Measurements from ENCODE around the gene MTG2. TPM values are rescaled to one million over a fixed set of nuclear protein-coding genes. Genes with fewer than 3 reads are reported as not detected.

The MTG2 gene
- total RNA-seq, 1 donor from 2014 or later: 20.2 TPM

DNA sequence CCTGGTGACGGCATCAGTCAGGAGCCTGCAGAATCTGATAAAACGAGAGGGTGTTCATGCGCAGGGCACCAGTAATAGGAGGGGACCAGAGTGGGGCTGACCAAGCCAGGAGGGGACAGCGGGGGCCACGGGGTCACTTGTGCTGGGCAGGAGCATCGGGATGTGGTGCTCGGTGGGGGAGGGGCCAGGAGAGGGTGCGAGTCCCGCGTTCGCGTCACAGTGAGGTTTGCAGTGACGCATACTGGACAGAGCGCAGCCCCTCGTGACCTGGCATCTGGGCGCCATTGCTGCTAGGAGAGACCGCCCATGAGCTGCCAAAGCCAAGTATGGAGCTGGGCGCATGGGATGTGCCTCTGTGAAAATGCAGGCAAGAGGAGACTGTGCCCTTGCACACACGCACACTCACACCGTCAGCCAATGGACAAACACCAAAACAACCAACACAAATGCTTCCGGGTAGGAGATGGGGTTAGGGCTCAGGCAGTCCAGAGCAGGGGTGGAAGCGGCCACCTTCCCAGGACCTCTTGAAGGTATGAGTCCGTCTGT, 13.9 kb upstream of the MTG2 start:
- peaks cover 5% of the 10 kb centered on the region for H3K27me3 Mint-ChIP-seq (ENCODE audit: unreplicated experiment)
- DNase-seq (ENCODE audit: low spot score): no peak
- H3K4me1 Mint-ChIP-seq (ENCODE audit: unreplicated experiment): peaks cover 5% of the 10 kb centered on the region
- H3K9me3 Mint-ChIP-seq (ENCODE audit: unreplicated experiment): no peaks in the 10 kb centered on the region
- peaks cover 7% of the 10 kb centered on the region for H3K36me3 Mint-ChIP-seq (ENCODE audit: low read depth, unreplicated experiment)
- H3K27ac Mint-ChIP-seq (ENCODE audit: unreplicated experiment): no peak overlapping the region
- H3K4me3 Mint-ChIP-seq (ENCODE audit: unreplicated experiment): no peak overlapping the region
- TF ChIP-seq, protein P1, sequence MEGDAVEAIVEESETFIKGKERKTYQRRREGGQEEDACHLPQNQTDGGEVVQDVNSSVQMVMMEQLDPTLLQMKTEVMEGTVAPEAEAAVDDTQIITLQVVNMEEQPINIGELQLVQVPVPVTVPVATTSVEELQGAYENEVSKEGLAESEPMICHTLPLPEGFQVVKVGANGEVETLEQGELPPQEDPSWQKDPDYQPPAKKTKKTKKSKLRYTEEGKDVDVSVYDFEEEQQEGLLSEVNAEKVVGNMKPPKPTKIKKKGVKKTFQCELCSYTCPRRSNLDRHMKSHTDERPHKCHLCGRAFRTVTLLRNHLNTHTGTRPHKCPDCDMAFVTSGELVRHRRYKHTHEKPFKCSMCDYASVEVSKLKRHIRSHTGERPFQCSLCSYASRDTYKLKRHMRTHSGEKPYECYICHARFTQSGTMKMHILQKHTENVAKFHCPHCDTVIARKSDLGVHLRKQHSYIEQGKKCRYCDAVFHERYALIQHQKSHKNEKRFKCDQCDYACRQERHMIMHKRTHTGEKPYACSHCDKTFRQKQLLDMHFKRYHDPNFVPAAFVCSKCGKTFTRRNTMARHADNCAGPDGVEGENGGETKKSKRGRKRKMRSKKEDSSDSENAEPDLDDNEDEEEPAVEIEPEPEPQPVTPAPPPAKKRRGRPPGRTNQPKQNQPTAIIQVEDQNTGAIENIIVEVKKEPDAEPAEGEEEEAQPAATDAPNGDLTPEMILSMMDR (IDR thresholded peaks at IDR 0.05; ENCODE audit: unreplicated experiment): no peak

DNA sequence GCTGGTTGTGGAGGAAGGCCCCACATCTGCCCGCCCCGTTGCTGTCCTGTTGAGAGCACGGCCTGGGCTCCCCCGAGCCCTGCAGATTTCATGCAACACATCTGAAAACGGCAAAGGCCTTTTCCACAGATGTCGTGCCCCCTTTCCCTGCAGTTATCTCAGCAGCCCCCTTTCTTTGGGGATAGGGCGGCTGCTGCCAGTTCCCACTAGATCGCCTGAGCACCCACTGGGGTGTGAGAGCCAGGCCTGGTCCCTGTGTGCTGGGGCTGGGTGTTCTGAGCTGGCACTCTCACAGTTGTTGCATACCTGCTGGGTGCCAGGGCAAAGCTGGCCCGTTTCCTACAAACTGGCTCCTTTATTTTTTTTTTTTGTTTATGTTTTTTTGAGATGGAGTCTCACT, 12.3 kb upstream of the MTG2 start:
- Mint-ChIP-seq H3K9me3 (ENCODE audit: unreplicated experiment) (no peaks in the 10 kb centered on the region), H3K4me3 (ENCODE audit: unreplicated experiment) (no peak overlapping the region), H3K27ac (ENCODE audit: unreplicated experiment) (no peak overlapping the region), H3K27me3 (ENCODE audit: unreplicated experiment) (peaks cover 8% of the 10 kb centered on the region), H3K36me3 (ENCODE audit: low read depth, unreplicated experiment) (peaks cover 17% of the 10 kb centered on the region), H3K4me1 (ENCODE audit: unreplicated experiment) (peaks cover 5% of the 10 kb centered on the region)
- TF ChIP-seq, protein P1 (IDR thresholded peaks at IDR 0.05; ENCODE audit: unreplicated experiment): no peak
- no peak for DNase-seq (ENCODE audit: low spot score)

DNA sequence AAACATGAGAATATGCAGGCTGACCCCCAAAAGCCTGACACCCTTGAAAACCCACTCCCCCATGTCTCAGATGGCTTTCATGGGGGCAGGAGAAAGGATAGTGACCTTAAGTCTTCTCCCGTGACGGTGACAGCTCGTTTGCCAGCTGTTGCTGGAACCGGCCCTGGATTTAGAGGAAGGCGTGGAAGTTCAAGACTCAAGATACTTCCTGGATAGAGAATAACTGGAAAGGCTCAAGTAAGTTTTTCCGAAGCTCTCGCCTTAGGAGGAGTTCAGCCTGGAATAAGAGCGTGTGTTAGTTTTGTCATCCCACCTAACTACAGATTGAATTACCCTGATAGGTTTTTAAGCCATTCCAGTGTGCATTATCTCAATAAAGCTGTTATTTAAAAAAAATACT, 11.6 kb upstream of the MTG2 start:
- peaks cover 5% of the 10 kb centered on the region for H3K4me1 Mint-ChIP-seq (ENCODE audit: unreplicated experiment)
- peak overlapping the region; percentile 4 for H3K27ac Mint-ChIP-seq (ENCODE audit: unreplicated experiment)
- no peak for DNase-seq (ENCODE audit: low spot score)
- TF ChIP-seq, protein P1 (IDR thresholded peaks at IDR 0.05; ENCODE audit: unreplicated experiment): no peak
- H3K9me3 Mint-ChIP-seq (ENCODE audit: unreplicated experiment): no peaks in the 10 kb centered on the region
- H3K36me3 Mint-ChIP-seq (ENCODE audit: low read depth, unreplicated experiment): peaks cover 16% of the 10 kb centered on the region
- peaks cover 10% of the 10 kb centered on the region for H3K27me3 Mint-ChIP-seq (ENCODE audit: unreplicated experiment)
- H3K4me3 Mint-ChIP-seq (ENCODE audit: unreplicated experiment): peak overlapping the region; percentile 14

DNA sequence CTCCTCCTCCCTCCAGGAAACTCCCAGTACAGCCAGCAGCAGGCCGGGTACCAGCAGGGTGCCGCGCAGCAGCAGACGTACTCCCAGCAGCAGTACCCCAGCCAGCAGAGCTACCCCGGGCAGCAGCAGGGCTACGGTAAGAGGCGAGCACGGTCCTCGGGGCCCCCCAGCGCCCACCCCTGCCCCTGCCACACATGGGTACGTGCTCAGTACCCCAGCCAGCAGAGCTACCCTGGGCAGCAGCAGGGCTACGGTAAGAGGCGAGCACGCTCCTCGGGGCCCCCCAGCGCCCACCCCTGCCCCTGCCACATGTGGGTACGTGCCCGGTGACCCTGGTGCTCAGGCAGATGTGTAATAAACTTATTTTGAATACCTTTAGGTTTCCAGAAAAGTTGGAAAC, 10.2 kb upstream of the MTG2 start:
- DNase-seq (ENCODE audit: low spot score): no peak
- Mint-ChIP-seq H3K9me3 (ENCODE audit: unreplicated experiment) (no peaks in the 10 kb centered on the region), H3K4me3 (ENCODE audit: unreplicated experiment) (no peak overlapping the region), H3K27me3 (ENCODE audit: unreplicated experiment) (peaks cover 10% of the 10 kb centered on the region), H3K36me3 (ENCODE audit: low read depth, unreplicated experiment) (peaks cover 17% of the 10 kb centered on the region), H3K27ac (ENCODE audit: unreplicated experiment) (no peak overlapping the region), H3K4me1 (ENCODE audit: unreplicated experiment) (peaks cover 5% of the 10 kb centered on the region)
- TF ChIP-seq, protein P1 (IDR thresholded peaks at IDR 0.05; ENCODE audit: unreplicated experiment): no peak

DNA sequence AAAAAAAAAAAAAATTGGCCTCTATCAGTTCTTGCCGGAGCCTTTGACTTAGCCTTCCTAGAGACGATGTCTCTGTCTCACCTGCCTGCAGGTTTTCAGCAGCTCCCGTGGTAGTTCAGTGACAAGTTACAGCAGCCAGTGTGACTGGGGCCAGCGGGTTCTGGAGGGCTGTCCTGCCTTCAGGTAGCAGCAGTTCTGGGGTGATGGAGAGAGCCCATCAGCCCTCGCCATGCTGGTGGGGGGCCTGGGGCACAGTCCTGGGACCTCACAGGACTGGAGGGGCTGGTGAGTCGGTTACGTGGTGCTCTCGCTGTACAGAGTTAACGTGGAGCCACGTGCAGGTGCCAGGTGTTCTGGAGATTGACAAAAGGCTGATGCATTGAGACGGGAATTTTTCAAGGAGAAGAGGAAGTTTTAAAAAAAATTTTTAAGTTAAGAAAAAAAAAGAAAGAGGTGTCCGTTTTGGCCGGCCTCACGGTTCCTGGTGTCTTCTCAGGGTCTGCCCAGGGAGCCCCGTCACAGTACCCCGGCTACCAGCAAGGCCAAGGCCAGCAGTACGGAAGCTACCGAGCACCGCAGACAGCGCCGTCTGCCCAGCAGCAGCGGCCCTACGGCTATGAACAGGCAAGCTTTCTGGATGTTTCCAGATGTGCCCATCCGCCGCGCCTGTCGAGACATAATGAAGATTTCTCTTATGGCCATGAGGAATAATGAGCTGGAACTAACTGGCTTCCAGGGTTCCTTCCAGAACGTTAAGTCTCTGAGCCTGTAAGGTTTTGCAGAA, 8.6 kb upstream of the MTG2 start:
- Mint-ChIP-seq H3K36me3 (ENCODE audit: low read depth, unreplicated experiment) (peaks cover 20% of the 10 kb centered on the region), H3K4me3 (ENCODE audit: unreplicated experiment) (no peak overlapping the region), H3K4me1 (ENCODE audit: unreplicated experiment) (peaks cover 5% of the 10 kb centered on the region), H3K27me3 (ENCODE audit: unreplicated experiment) (peaks cover 7% of the 10 kb centered on the region), H3K27ac (ENCODE audit: unreplicated experiment) (peak overlapping the region; percentile 36), H3K9me3 (ENCODE audit: unreplicated experiment) (no peaks in the 10 kb centered on the region)
- TF ChIP-seq, protein P1 (IDR thresholded peaks at IDR 0.05; ENCODE audit: unreplicated experiment): no peak
- no peak for DNase-seq (ENCODE audit: low spot score)

All from endothelial cell (in vitro differentiated cells).